ENCODE data around the gene CYP26A1.

DNA sequence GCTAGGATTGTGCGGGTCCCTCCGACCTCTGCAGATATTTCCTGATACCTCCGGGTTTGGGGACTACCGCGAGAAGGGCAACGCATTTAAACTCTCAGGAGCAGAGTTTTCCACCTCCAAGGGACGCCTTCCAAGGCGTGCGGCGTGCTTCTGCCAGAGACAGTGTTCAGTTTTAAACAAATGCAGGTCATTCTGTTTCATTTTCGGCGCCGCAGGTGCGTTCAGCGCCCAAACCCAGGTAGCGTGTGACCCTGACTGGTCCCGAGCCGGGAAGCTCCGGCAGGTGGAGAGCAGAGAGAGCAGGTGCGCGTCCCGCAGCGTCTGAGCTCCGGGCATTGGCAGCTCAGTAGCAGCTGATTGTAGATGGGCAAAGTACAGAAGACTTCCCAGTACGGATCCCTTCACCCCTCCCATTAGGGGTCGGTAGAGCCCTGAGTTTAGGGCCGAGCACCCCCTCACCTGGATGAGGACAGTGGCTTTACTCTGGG is 1.4 kb upstream of the CYP26A1 start:
- TF ChIP-seq POLR2A (IDR thresholded peaks at IDR 0.05; ENCODE audit: low read depth) (no peak), POLR2AphosphoS5 (IDR thresholded peaks at IDR 0.05) (no peak), EP300 (IDR thresholded peaks at IDR 0.05) (no peak)
- TF ChIP-seq, protein P1, sequence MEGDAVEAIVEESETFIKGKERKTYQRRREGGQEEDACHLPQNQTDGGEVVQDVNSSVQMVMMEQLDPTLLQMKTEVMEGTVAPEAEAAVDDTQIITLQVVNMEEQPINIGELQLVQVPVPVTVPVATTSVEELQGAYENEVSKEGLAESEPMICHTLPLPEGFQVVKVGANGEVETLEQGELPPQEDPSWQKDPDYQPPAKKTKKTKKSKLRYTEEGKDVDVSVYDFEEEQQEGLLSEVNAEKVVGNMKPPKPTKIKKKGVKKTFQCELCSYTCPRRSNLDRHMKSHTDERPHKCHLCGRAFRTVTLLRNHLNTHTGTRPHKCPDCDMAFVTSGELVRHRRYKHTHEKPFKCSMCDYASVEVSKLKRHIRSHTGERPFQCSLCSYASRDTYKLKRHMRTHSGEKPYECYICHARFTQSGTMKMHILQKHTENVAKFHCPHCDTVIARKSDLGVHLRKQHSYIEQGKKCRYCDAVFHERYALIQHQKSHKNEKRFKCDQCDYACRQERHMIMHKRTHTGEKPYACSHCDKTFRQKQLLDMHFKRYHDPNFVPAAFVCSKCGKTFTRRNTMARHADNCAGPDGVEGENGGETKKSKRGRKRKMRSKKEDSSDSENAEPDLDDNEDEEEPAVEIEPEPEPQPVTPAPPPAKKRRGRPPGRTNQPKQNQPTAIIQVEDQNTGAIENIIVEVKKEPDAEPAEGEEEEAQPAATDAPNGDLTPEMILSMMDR (IDR thresholded peaks at IDR 0.05) = no peak
